GM03348 (cell line): ENCODE results near the gene CSNK1G1.
"Not testable (repeated sequence)": the region's sequence is repeated elsewhere in the genome, so short reads cannot be mapped to it uniquely, and the experiment has no call there.

Experiments
- DNase-seq: peaks from one replicate; pipeline ENCODE4 v3.0.0; 2012; ENCODE audit warnings: low spot score

CSNK1G1 gene

GRCh38 chr15:64355944-64356709 is at the start of gene CSNK1G1:
TSS of gene CSNK1G1 (minus strand) at chr15:64356173. CDS start at chr15:64300499, 55,674 bp downstream.
- DNase-seq: peak; percentile 96

- no peak for DNase-seq
These were observed 44.6 kb upstream of the CSNK1G1 start for GRCh38 chr15:64400583-64400982.

GRCh38 chr15:64398575-64398974 is 42.6 kb upstream of the CSNK1G1 start:
- DNase-seq: peak; percentile 5

GRCh38 chr15:64396789-64397188 is 40.8 kb upstream of the CSNK1G1 start:
- DNase-seq: no peak

- not testable (repeated sequence) for DNase-seq
These were observed 36.5 kb upstream of the CSNK1G1 start for GRCh38 chr15:64392471-64392870.

GRCh38 chr15:64389036-64389435 is 33.1 kb upstream of the CSNK1G1 start:
- no peak for DNase-seq

- peak; percentile 95 for DNase-seq
These were observed 31.7 kb upstream of the CSNK1G1 start, which contains the start of gene TRIP4 for GRCh38 chr15:64387562-64388168. TSS of gene TRIP4 (plus strand) at chr15:64387836. CDS start at chr15:64387864, 28 bp downstream.

- no peak for DNase-seq
These were observed 30.3 kb upstream of the CSNK1G1 start for GRCh38 chr15:64386291-64386690.

GRCh38 chr15:64383760-64384159 is 27.8 kb upstream of the CSNK1G1 start:
- DNase-seq: no peak

GRCh38 chr15:64381000-64381751 is 25.2 kb upstream of the CSNK1G1 start, which contains the start of gene PCLAF:
TSS of gene PCLAF (minus strand) at chr15:64381441. CDS start at chr15:64381371, 70 bp downstream.
- peak; percentile 97 for DNase-seq

GRCh38 chr15:64380130-64380870 is 24.3 kb upstream of the CSNK1G1 start:
- not testable (repeated sequence) for DNase-seq

GRCh38 chr15:64379216-64379960 is 23.4 kb upstream of the CSNK1G1 start:
- DNase-seq: peak; percentile 27

GRCh38 chr15:64373360-64373759 is 17.4 kb upstream of the CSNK1G1 start:
- DNase-seq: no peak

GRCh38 chr15:64371383-64371782 is 15.4 kb upstream of the CSNK1G1 start:
- DNase-seq: not testable (repeated sequence)

GRCh38 chr15:64369078-64369607 is 13.2 kb upstream of the CSNK1G1 start:
- no peak for DNase-seq

GRCh38 chr15:64361259-64361658 is 5.3 kb upstream of the CSNK1G1 start:
- no peak for DNase-seq

GRCh38 chr15:64356710-64357040 is 702 bp upstream of the CSNK1G1 start:
- DNase-seq: no peak

- peak; percentile 24 for DNase-seq
These were observed 527 bp downstream of the CSNK1G1 start for GRCh38 chr15:64355348-64355943.

- DNase-seq: no peak
These were observed 1.2 kb downstream of the CSNK1G1 start for GRCh38 chr15:64354688-64355344.

- no peak for DNase-seq
These were observed 4.7 kb downstream of the CSNK1G1 start for GRCh38 chr15:64351265-64351664.
